Myocyte (in vitro differentiated cells): Measurements from ENCODE around the gene HEATR9. TPM values are rescaled to one million over a fixed set of nuclear protein-coding genes. Genes with fewer than 3 reads are reported as not detected.

Experiments used
- DNase-seq: peaks from one replicate; pipeline ENCODE4 v3.0.0-alpha.2; 2012; ENCODE audit warnings: low read depth
- total RNA-seq: library from RNA; depleted of rRNA; stranded (reverse); fragments of >200 nt; gene quantifications from 2 replicates; pipeline ENCODE4 v1.2.3, GENCODE V29; 2014

The HEATR9 gene
- total RNA-seq, 1 donor from 2014 or later, result not detected

- DNase-seq, result no peak
These were observed 25.5 kb upstream of the HEATR9 start for GRCh38 chr17:35894206-35894605.

GRCh38 chr17:35893751-35894150, 25.1 kb upstream of the HEATR9 start:
- DNase-seq, result peak; percentile 61

- DNase-seq, result no peak
These were observed 23.7 kb upstream of the HEATR9 start for GRCh38 chr17:35892091-35893035.

GRCh38 chr17:35891269-35891668, 22.6 kb upstream of the HEATR9 start:
- DNase-seq, result no peak

GRCh38 chr17:35890774-35891155, 22.1 kb upstream of the HEATR9 start:
- DNase-seq, result peak; percentile 21

- DNase-seq, result peak; percentile 71
These were observed 21.4 kb upstream of the HEATR9 start for GRCh38 chr17:35889818-35890773.

GRCh38 chr17:35889241-35889640, 20.6 kb upstream of the HEATR9 start:
- DNase-seq, result no peak

GRCh38 chr17:35879773-35880654, 11.3 kb upstream of the HEATR9 start, which contains the start of gene CCL5:
CCL5 (minus strand) TSS chr17:35880360.
- no peak for DNase-seq

- no peak for DNase-seq
These were observed 9.7 kb upstream of the HEATR9 start for GRCh38 chr17:35878361-35878760.

GRCh38 chr17:35877345-35878029, 8.8 kb upstream of the HEATR9 start:
- no peak for DNase-seq

GRCh38 chr17:35876534-35876933, 7.8 kb upstream of the HEATR9 start:
- no peak for DNase-seq

- no peak for DNase-seq
These were observed 7.1 kb upstream of the HEATR9 start for GRCh38 chr17:35875800-35876139.

GRCh38 chr17:35875072-35875799, 6.5 kb upstream of the HEATR9 start:
- no peak for DNase-seq

GRCh38 chr17:35872196-35872980, 3.7 kb upstream of the HEATR9 start:
- DNase-seq, result no peak

GRCh38 chr17:35870906-35871819, 2.5 kb upstream of the HEATR9 start:
- no peak for DNase-seq

GRCh38 chr17:35867574-35867973, 1.1 kb downstream of the HEATR9 start:
- no peak for DNase-seq

- peak; percentile 29 for DNase-seq
These were observed 2.2 kb downstream of the HEATR9 start for GRCh38 chr17:35866341-35866950.
